GM21447 (cell line): ENCODE data around the gene CCDC73.
"Not testable (repeated sequence)": the region's sequence is repeated elsewhere in the genome, so short reads cannot be mapped to it uniquely, and the experiment has no call there.

ENCODE experiments used
- ATAC-seq: cut with Tn5 transposase; IDR thresholded peaks from one replicate; pipeline ENCODE4 v1.9.1; 2021; ENCODE audit not compliant: unreplicated experiment

CCDC73 gene

GRCh38 chr11:32706985-32707741 lies 87.3 kb downstream of the CCDC73 start:
- ATAC-seq = peak; percentile 97

GRCh38 chr11:32705309-32706033 lies 89.0 kb downstream of the CCDC73 start:
- ATAC-seq = no peak

GRCh38 chr11:32704775-32705174 lies 89.7 kb downstream of the CCDC73 start:
- ATAC-seq = no peak

GRCh38 chr11:32704261-32704660 lies 90.2 kb downstream of the CCDC73 start:
- ATAC-seq = no peak

- no peak for ATAC-seq
Observed at GRCh38 chr11:32701616-32702015, 92.8 kb downstream of the CCDC73 start.

GRCh38 chr11:32698579-32698978 lies 95.9 kb downstream of the CCDC73 start:
- ATAC-seq = no peak

- ATAC-seq = no peak
Observed at GRCh38 chr11:32671051-32671450, 123.4 kb downstream of the CCDC73 start.

GRCh38 chr11:32659672-32660071 lies 134.8 kb downstream of the CCDC73 start:
- ATAC-seq = no peak

GRCh38 chr11:32658639-32659406 lies 135.6 kb downstream of the CCDC73 start:
- no peak for ATAC-seq

- ATAC-seq = no peak
Observed at GRCh38 chr11:32643526-32643925, 150.9 kb downstream of the CCDC73 start.

- ATAC-seq = no peak
Observed at GRCh38 chr11:32641361-32641760, 153.1 kb downstream of the CCDC73 start.

GRCh38 chr11:32635819-32636218 lies 158.6 kb downstream of the CCDC73 start:
- ATAC-seq = no peak

GRCh38 chr11:32630844-32631243 lies 163.6 kb downstream of the CCDC73 start:
- ATAC-seq = no peak

- ATAC-seq = no peak
Observed at GRCh38 chr11:32616903-32617302, 177.6 kb downstream of the CCDC73 start.

GRCh38 chr11:32615422-32615821 lies 179.0 kb downstream of the CCDC73 start:
- no peak for ATAC-seq

- ATAC-seq = no peak
Observed at GRCh38 chr11:32613500-32614151, 180.8 kb downstream of the CCDC73 start.

GRCh38 chr11:32610797-32611352 lies 183.6 kb downstream of the CCDC73 start:
- no peak for ATAC-seq

GRCh38 chr11:32608826-32609225 lies 185.6 kb downstream of the CCDC73 start:
- not testable (repeated sequence) for ATAC-seq

GRCh38 chr11:32606220-32606619 lies 188.2 kb downstream of the CCDC73 start:
- no peak for ATAC-seq

GRCh38 chr11:32602657-32603415 lies 191.6 kb downstream of the CCDC73 start:
- no peak for ATAC-seq
